SK-N-SH treated with all-trans-retinoic acid at 6 μM for 48 hours (cell line): ENCODE results near the gene EML2.
"Not testable (repeated sequence)": the region's sequence is repeated elsewhere in the genome, so short reads cannot be mapped to it uniquely, and the experiment has no call there.

Source experiments
- ATAC-seq: fragments of 200-7000 bp; cut with Tn5 transposase; 3 replicates; pipeline ENCODE4 v1.9.1; 2020; ENCODE audit warnings: mild to moderate bottlenecking, moderate library complexity
- ARNTL ChIP-seq: fragments of 450-650 bp; formaldehyde crosslinking; IDR thresholded peaks from 2 replicates; pipeline ENCODE4 v1.5.0; 2020; ENCODE audit warnings: low read depth, mild to moderate bottlenecking, moderate library complexity, borderline replicate concordance
- BACH2 ChIP-seq: fragments of 250-450 bp; sonication (Bioruptor Pico); IDR thresholded peaks from 2 replicates; pipeline ENCODE4 v1.9.0; 2021; ENCODE audit warnings: mild to moderate bottlenecking, borderline replicate concordance
- CREB5 ChIP-seq: fragments of 250-450 bp; sonication (Bioruptor Pico); IDR thresholded peaks from 2 replicates; pipeline ENCODE4 v1.5.1; 2020; ENCODE audit warnings: low read depth, mild to moderate bottlenecking, moderate library complexity
- CSDC2 ChIP-seq: fragments of 250-450 bp; sonication (Bioruptor Pico); IDR thresholded peaks from 2 replicates; pipeline ENCODE4 v1.5.0; 2020; ENCODE audit warnings: mild to moderate bottlenecking, moderate library complexity
- ESRRG ChIP-seq: fragments of 250-450 bp; sonication (Bioruptor Pico); IDR thresholded peaks from 2 replicates; pipeline ENCODE4 v1.6.1; 2021; ENCODE audit warnings: mild to moderate bottlenecking
- GLIS3 ChIP-seq: fragments of 250-450 bp; sonication (Bioruptor Pico); IDR thresholded peaks from 2 replicates; pipeline ENCODE4 v1.5.0; 2020; ENCODE audit warnings: mild to moderate bottlenecking, moderate library complexity
- ISL1 ChIP-seq: fragments of 250-450 bp; sonication (Bioruptor Pico); IDR thresholded peaks from 2 replicates; pipeline ENCODE4 v2.1.2; 2022; ENCODE audit warnings: mild to moderate bottlenecking, moderate library complexity
- OSR1 ChIP-seq: fragments of 250-450 bp; sonication (Bioruptor Pico); IDR thresholded peaks from 2 replicates; pipeline ENCODE4 v1.8.0; 2022; ENCODE audit warnings: moderate library complexity, mild to moderate bottlenecking, inconsistent platforms
- PPARA ChIP-seq: fragments of 250-450 bp; sonication (Bioruptor Pico); IDR thresholded peaks from 2 replicates; pipeline ENCODE4 v1.5.0; 2020; ENCODE audit warnings: mild to moderate bottlenecking, borderline replicate concordance
- RARB ChIP-seq: fragments of 250-450 bp; sonication (Bioruptor Pico); IDR thresholded peaks from 2 replicates; pipeline ENCODE4 v1.8.0; 2021; ENCODE audit warnings: mild to moderate bottlenecking, moderate library complexity
- SNAI2 ChIP-seq: fragments of 250-450 bp; sonication (Bioruptor Pico); IDR thresholded peaks from 2 replicates; pipeline ENCODE4 v1.5.0; 2020; ENCODE audit warnings: mild to moderate bottlenecking, moderate library complexity
- TCF4 ChIP-seq: fragments of 250-450 bp; sonication (Bioruptor Pico); IDR thresholded peaks from 2 replicates; pipeline ENCODE4 v1.8.0; 2021; ENCODE audit warnings: mild to moderate bottlenecking, moderate library complexity, borderline replicate concordance
- TOX ChIP-seq: fragments of 250-450 bp; sonication (Bioruptor Pico); IDR thresholded peaks from 2 replicates; pipeline ENCODE4 v1.8.0; 2021; ENCODE audit warnings: mild to moderate bottlenecking, moderate library complexity, borderline replicate concordance
- ZFP3 ChIP-seq: fragments of 250-450 bp; sonication (Bioruptor Pico); IDR thresholded peaks from 2 replicates; pipeline ENCODE4 v1.5.0; 2020; ENCODE audit warnings: mild to moderate bottlenecking, moderate library complexity
- ZFP30 ChIP-seq: fragments of 450-650 bp; formaldehyde crosslinking; IDR thresholded peaks from 2 replicates; pipeline ENCODE4 v1.5.0; 2022; ENCODE audit warnings: mild to moderate bottlenecking, moderate library complexity
- ZNF565 ChIP-seq: fragments of 450-650 bp; formaldehyde crosslinking; conservative IDR thresholded peaks from 2 replicates; pipeline ENCODE4 v1.5.0; 2020; ENCODE audit warnings: low read depth, mild to moderate bottlenecking, moderate library complexity
- ZNF8 ChIP-seq: fragments of 450-650 bp; formaldehyde crosslinking; IDR thresholded peaks from 2 replicates; pipeline ENCODE4 v1.5.0; 2020; ENCODE audit warnings: mild to moderate bottlenecking, moderate library complexity
- TF ChIP-seq, protein P1 (sequence below): fragments of 250-450 bp; sonication (Bioruptor Pico); IDR thresholded peaks from 2 replicates; pipeline ENCODE4 v1.8.0; 2020; ENCODE audit warnings: mild to moderate bottlenecking, moderate library complexity, borderline replicate concordance
- TF ChIP-seq, protein P2 (sequence below): fragments of 250-450 bp; sonication (Bioruptor Pico); IDR thresholded peaks from 2 replicates; pipeline ENCODE4 v1.5.1; 2021; ENCODE audit warnings: mild to moderate bottlenecking, moderate library complexity
- TF ChIP-seq, protein P3 (sequence below): fragments of 250-450 bp; sonication (Bioruptor Pico); IDR thresholded peaks from 2 replicates; pipeline ENCODE4 v1.5.0; 2020; ENCODE audit warnings: mild to moderate bottlenecking, moderate library complexity

Gene EML2

GRCh38 chr19:45638930-45639729 is at the start of gene EML2:
Gene EML2 (minus strand): TSS chr19:45639397. CDS start chr19:45639376, 21 bp downstream.
- no peak for ATAC-seq
- TF ChIP-seq, protein P1, sequence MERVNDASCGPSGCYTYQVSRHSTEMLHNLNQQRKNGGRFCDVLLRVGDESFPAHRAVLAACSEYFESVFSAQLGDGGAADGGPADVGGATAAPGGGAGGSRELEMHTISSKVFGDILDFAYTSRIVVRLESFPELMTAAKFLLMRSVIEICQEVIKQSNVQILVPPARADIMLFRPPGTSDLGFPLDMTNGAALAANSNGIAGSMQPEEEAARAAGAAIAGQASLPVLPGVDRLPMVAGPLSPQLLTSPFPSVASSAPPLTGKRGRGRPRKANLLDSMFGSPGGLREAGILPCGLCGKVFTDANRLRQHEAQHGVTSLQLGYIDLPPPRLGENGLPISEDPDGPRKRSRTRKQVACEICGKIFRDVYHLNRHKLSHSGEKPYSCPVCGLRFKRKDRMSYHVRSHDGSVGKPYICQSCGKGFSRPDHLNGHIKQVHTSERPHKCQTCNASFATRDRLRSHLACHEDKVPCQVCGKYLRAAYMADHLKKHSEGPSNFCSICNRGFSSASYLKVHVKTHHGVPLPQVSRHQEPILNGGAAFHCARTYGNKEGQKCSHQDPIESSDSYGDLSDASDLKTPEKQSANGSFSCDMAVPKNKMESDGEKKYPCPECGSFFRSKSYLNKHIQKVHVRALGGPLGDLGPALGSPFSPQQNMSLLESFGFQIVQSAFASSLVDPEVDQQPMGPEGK (CRISPR knock-in tag), result no peak
- TF ChIP-seq ZNF8 (CRISPR knock-in tag) (no peak), OSR1 (CRISPR knock-in tag) (no peak), ARNTL (no peak), ISL1 (CRISPR knock-in tag) (no peak), GLIS3 (CRISPR knock-in tag) (no peak), CREB5 (CRISPR knock-in tag) (no peak), CSDC2 (CRISPR knock-in tag) (no peak), TCF4 (CRISPR knock-in tag) (no peak), RARB (no peak), SNAI2 (no peak), TOX (CRISPR knock-in tag) (no peak), ESRRG (no peak), PPARA (CRISPR knock-in tag) (no peak), ZNF565 (CRISPR knock-in tag) (no peak)
- TF ChIP-seq, protein P2, sequence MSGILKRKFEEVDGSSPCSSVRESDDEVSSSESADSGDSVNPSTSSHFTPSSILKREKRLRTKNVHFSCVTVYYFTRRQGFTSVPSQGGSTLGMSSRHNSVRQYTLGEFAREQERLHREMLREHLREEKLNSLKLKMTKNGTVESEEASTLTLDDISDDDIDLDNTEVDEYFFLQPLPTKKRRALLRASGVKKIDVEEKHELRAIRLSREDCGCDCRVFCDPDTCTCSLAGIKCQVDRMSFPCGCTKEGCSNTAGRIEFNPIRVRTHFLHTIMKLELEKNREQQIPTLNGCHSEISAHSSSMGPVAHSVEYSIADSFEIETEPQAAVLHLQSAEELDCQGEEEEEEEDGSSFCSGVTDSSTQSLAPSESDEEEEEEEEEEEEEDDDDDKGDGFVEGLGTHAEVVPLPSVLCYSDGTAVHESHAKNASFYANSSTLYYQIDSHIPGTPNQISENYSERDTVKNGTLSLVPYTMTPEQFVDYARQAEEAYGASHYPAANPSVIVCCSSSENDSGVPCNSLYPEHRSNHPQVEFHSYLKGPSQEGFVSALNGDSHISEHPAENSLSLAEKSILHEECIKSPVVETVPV, result no peak
- TF ChIP-seq, protein P3, sequence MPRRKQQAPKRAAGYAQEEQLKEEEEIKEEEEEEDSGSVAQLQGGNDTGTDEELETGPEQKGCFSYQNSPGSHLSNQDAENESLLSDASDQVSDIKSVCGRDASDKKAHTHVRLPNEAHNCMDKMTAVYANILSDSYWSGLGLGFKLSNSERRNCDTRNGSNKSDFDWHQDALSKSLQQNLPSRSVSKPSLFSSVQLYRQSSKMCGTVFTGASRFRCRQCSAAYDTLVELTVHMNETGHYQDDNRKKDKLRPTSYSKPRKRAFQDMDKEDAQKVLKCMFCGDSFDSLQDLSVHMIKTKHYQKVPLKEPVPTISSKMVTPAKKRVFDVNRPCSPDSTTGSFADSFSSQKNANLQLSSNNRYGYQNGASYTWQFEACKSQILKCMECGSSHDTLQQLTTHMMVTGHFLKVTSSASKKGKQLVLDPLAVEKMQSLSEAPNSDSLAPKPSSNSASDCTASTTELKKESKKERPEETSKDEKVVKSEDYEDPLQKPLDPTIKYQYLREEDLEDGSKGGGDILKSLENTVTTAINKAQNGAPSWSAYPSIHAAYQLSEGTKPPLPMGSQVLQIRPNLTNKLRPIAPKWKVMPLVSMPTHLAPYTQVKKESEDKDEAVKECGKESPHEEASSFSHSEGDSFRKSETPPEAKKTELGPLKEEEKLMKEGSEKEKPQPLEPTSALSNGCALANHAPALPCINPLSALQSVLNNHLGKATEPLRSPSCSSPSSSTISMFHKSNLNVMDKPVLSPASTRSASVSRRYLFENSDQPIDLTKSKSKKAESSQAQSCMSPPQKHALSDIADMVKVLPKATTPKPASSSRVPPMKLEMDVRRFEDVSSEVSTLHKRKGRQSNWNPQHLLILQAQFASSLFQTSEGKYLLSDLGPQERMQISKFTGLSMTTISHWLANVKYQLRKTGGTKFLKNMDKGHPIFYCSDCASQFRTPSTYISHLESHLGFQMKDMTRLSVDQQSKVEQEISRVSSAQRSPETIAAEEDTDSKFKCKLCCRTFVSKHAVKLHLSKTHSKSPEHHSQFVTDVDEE (CRISPR knock-in tag), result no peak

DNA sequence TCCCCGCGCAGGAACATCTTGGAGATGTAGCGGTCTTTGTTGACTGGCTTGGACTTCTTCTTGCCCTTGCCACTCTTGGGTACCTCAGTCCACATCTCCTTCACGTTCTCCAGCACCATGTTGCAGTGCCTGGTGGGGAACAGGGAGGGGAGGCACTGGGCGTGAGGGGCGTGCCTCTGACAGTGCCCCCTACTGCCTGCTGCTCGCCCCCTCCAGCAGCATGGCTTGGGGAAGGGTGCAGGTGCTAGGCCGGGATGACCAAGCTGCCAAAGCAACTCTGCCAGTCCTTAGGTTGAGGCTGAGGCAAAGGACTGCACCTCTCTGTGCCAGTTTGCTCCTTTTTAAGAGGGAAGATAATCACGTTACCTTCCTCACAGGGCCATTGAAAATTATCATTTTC is 48.4 kb upstream of the EML2 start:
- no peak for ATAC-seq
- no peak for TF ChIP-seq RARB
- TF ChIP-seq CSDC2 (CRISPR knock-in tag), result no peak
- no peak for TF ChIP-seq TCF4 (CRISPR knock-in tag)
- TF ChIP-seq ESRRG, result no peak
- TF ChIP-seq ARNTL, result no peak

- ATAC-seq, result not testable (repeated sequence)
These were observed 45.8 kb upstream of the EML2 start for GRCh38 chr19:45685045-45685444.

DNA sequence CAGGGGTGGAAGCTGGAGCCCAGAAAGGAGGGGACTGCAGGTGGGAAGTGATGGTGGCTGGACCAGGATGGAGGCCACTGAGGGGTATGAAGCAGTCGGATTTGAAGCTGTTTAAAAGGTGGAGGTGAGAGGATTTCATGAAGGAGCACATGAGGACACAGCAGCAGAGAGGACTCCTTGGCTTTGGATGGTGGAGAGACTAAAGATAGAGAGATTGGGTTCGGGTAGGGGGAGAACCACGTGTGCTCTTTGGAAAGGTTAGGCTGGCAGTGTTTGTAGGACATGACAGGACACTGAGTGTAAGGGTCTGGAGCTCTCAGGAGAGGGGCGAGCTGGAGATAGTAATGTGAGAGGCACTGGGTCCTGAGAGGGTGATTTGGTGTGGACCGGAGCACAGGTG is 43.7 kb upstream of the EML2 start:
- TF ChIP-seq ZFP3 (CRISPR knock-in tag), result no peak
- TF ChIP-seq ZFP30 (CRISPR knock-in tag), result no peak
- TF ChIP-seq BACH2, result no peak
- no peak for TF ChIP-seq TCF4 (CRISPR knock-in tag)
- no peak for TF ChIP-seq ZNF565 (CRISPR knock-in tag)
- ATAC-seq, result no peak

GRCh38 chr19:45682117-45682516 is 42.9 kb upstream of the EML2 start:
- ATAC-seq, result no peak
- TF ChIP-seq TOX (CRISPR knock-in tag), result no peak
- TF ChIP-seq ZFP3 (CRISPR knock-in tag), result no peak
- TF ChIP-seq TCF4 (CRISPR knock-in tag), result no peak
- TF ChIP-seq, protein P3 (CRISPR knock-in tag), result no peak
